ENCODE data around the gene IKZF2.

Gene IKZF2

DNA sequence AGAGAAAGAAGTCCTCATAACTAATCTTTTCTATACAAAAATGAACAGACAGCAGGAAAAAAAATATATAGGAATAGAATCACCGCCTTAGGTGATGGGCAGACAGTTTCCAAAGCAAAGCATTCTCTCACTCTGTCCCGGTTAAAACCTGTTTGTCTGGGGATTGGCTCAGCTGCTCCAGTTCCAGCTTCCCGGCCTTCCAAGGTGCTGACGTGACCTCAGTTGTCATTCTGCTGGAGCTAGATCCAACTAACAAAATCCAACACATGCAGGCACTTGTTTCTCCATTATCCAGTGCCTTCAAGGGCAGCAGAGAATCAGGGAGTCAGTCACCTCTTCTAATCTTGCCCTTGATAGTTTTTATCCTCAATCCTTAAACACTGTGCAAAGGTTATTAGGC lies 52.8 kb downstream of the IKZF2 start:
- DNase-seq (ENCODE audit: low spot score): no peak

DNA sequence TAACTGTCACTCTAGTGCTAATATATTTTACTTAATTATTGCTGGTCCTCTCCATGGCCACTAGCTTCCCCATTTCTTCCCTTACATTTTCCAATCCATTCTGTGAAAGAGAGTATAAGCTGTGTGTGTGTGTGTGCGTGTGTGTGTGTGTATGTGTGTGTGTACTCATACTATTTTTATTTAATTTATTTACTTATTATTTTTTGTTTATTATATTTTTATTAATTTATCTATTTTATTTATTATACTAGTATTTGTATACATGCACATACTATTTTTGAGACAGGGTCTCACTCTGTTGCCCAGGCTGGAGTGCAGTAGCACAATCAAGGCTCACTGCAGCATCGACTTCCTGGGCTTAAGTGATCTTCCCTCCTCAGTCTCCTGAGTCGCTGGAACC lies 59.6 kb downstream of the IKZF2 start:
- DNase-seq (ENCODE audit: low spot score): no peak

DNA sequence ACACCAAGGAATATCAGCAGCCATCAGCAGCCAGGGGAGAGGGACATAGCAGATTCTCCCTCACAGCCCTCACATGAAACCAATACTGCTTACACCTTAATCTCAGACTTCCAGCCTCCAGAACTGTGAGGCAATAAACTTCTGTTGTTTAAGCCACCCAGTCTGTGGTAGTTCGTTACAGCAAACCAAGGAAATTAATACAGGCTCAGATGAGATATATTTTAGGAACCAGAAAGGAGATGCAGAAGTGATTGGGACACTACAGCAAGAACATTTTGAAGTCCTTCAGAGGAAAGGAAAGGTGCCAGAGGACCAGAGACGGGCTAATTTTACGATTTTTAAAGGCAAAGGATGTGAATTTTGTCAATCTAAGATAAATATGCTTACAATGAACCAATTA lies 60.6 kb downstream of the IKZF2 start:
- DNase-seq (ENCODE audit: low spot score): no peak

DNA sequence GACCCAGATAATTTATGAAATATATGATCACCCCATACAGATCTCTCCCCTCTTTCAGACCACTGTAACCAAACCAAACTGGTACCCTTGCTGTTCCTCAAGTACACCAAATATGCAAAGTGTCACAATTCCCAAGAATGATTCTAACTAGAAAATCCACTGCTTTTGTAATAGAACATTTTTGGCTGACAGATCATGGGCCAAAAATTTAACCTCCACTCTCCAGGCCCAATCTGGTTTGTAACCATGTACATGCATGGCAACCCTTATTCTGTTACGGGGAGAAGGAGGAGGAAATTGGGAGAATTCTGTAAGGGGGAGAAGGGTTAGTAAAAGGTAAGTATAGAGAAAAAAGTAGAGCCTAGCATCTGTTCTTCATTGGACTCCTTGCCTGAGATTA lies 62.0 kb downstream of the IKZF2 start:
- DNase-seq (ENCODE audit: low spot score): no peak

DNA sequence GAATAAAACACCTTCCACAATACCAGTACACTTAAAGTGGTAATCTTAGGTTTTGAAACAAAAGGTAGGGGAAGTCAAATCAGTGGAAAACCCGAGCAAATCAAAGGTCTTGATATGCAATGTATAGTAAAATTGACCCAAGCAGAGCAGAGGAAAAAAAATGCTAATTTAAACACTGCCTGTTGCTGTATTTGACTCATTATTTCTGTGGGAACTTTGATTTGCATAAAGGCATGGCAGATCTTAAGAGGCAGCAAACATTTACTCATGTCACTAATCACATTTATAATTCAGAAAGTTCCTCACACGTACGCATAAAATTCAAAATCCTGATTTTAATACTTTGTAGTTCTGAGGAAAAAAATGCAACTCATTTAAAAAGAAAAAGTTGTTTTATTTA lies 64.4 kb downstream of the IKZF2 start:
- no peak for DNase-seq (ENCODE audit: low spot score)

DNA sequence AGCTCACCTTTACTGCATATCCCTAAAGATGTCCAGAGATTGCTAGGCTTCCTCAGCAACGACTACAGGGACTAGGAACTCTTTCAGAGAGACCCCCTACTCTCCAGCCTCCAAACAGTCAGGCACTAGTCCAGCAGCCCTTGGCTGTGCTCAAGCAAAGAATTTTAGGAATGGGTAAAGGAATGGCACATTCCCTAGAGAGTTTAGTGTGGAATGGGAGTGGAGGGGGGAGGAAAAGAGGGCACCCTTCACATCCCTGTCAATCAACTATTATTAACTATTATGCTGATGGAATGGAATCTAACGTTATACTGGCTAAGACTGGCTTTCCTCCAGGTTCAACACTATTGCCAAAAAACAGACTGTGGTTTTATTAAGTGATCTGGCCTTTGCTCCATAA lies 64.8 kb downstream of the IKZF2 start:
- no peak for DNase-seq (ENCODE audit: low spot score)

DNA sequence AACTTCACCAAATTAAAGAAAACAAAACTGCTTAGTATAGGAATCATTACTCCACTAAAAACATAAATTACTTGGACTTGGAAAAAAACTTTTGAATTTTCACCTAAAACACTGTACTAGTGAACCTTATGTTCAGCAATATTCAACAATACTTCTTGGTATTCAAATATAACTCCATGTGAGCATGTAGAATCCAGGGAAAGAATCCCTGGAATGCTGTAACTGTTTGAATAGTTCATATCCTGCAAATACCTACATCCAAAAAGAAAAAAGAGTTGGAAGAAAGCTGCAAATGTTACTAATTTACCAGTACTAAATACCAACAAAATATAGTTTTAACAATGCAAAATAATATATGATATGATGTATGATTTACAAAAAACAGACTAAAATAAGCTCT lies 65.4 kb downstream of the IKZF2 start:
- DNase-seq (ENCODE audit: low spot score): no peak

DNA sequence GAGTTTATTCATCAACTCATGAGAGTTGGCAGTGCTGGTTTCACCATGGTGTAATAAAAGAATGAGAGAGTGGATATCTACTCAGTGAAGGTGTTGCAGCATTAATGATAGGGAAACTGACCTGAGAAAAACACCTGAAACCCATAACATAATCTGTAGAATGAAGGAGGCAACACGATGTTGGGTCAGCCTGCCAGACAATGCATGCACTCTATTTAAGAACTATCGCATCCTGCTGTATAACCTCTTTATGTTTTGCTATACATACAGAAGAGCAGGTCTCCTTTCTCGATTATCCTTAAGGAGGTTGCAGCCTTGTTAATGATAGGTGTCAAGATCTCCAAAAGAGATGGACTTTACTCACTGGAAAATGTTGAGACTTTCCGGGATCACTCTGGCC lies 65.9 kb downstream of the IKZF2 start:
- no peak for DNase-seq (ENCODE audit: low spot score)

DNA sequence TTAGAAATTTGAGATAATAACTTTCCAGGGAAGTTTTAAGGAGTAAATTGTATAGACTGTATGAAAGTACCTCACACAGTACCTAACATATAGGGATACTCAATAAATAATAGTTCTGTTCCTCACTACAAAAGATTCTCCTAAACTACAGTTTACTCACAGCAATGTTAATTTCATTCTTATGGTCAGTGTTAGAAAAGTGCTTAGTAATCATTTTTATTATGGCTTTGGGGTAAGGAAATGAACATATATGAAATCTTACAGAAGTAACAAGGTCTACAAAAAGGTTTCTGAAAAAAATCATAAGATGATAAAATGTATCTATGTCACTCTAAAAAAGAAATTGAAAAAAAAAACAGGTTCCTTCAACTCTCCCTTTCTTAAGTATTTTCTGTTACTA lies 67.2 kb downstream of the IKZF2 start:
- no peak for DNase-seq (ENCODE audit: low spot score)

DNA sequence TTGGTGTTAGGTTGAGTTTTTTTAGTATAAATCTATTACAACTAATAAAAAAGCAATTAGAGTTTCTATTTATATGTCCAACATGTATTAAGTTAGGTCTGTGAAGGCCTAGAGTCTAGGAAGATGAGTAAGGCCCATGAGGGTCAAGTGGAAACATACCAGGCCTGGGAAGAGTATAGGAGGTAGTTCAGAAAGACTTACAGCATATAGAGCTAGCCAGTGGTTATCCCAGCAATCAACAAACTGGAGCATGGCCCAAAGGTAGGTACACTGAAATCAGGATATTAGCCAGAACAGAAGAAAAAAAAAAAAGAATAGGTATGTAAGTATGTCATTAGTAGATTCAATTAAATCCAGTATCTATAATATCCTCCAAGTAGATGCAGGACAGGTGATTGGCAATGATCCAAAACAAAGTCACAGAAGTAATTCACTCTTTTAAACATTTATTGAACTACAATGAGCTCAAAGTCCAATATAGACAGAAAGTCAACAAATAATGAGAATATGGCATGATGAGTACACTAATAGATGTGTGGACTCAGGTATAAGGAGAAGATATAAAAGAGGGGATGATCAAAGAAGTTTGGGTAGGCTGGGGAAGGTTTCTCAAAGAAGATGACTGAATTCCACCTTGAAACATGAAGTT lies 70.3 kb downstream of the IKZF2 start:
- DNase-seq (ENCODE audit: low spot score): no peak

DNA sequence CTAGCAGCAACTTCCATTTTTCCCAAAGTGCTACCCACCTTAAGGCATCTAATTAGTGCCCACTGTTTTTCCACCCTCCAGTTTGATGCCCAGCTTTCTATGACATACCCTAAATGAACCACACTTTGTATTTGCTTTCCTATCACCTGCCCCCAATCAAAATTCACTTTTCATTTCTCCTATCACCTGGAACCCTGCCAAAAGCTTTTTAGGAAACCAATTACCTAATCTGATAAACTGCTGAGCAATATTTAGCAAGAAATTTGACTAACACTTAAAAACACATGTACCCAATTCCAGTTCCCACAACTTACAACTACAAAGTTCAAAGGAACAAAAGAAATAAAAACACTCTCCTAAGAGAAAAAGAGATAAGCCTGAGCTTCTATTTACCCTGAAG lies 71.7 kb downstream of the IKZF2 start:
- no peak for DNase-seq (ENCODE audit: low spot score)

DNA sequence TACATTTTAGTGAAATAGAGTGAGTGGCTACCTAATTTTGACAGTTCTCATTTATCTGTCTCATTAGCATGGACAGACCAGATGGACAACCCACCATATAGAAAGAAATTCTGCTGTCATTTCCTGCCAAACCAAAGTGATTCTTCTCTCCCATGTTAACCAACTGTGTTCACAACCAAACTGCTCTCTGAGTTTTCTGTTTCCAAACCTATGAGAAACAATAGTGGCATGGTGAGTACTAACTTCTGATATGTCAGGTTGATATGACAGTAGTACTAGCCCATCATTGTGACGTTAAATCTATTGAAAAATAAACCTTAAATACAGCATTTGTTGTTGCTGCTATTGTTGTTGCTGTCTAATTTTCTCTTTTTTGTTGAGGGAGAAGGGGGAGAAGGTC lies 72.7 kb downstream of the IKZF2 start:
- DNase-seq (ENCODE audit: low spot score): no peak

DNA sequence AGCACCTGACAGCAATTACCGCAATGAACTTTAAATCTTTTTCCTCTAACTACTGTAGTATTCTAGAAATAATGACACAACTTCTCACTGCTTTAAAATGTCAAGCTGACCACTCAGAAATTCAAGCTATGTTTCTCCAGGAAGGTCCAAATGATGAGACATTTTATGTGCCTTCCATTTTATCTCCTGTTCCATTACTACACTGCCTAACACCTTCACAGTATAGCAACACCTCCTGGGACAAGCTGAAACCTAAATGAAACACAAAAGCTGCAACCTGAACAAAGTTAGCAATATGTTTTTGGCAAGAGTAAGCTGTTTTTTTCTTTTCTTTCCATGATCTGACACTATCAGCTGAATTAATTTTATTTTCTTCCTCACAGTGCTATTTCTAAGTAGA lies 81.9 kb downstream of the IKZF2 start:
- no peak for DNase-seq (ENCODE audit: low spot score)

DNA sequence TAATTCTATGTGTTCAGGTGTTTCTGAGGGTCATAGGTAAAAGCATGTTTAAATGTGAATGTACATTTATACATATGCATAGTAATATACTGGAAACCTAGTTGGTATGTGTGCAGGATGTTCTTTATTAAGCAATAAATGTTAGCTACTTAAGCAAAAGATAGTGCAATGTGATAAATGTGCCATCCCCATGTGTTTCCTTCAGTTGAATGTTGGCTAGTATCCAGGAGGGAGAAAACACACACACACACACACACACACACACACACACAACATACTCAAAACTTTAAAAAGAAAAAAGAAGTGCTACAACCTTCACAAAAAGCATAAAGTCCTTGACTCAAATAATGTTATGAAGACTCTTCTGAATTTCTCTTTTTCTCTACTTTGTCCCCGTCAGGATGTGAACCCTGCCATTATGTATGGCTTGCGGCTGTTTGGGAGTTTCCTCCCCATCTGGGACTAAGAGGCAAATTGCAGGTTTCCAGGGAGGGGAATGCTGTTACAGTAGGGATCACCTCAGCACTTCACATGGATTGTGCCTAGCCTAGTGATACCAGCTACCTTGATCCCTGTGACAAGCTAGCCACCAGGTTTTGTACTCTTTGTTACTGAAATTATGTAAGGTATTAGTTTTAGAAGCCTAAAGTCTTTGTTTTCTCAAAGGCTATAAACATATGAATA lies 82.6 kb downstream of the IKZF2 start:
- DNase-seq (ENCODE audit: low spot score): no peak

DNA sequence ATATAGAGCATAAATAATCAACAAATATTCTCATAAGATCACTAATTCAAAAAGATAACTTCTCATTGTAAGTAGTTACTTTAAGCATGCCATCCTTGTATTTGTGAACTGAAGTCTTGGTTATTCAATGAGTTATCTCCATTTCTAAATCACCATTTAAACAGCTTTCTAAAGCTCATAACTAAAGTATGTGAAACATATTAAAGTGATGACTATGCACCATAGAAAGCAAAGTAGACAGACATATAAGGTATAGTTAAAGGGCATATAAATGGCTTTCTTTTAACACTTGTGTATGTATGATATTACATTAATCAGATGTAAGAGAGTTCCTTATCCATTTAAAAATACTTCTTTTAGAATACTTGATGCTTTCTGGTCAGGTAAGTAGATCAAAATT lies 83.5 kb downstream of the IKZF2 start:
- DNase-seq (ENCODE audit: low spot score): no peak

DNA sequence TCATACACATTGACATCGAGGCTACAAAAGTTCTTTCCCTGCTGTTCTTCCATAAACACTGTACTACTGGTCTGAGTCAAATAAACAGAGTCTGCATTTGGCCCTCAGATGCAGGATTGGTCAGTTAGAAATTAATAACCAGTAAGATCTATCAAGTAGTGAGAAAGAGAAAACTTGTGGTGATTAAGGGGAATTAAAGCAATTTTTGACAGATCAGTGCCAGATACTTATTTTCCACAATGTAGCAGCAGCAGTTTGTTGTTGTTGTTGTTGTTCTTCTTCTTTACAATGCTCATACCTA lies 85.0 kb downstream of the IKZF2 start:
- DNase-seq (ENCODE audit: low spot score): no peak

DNA sequence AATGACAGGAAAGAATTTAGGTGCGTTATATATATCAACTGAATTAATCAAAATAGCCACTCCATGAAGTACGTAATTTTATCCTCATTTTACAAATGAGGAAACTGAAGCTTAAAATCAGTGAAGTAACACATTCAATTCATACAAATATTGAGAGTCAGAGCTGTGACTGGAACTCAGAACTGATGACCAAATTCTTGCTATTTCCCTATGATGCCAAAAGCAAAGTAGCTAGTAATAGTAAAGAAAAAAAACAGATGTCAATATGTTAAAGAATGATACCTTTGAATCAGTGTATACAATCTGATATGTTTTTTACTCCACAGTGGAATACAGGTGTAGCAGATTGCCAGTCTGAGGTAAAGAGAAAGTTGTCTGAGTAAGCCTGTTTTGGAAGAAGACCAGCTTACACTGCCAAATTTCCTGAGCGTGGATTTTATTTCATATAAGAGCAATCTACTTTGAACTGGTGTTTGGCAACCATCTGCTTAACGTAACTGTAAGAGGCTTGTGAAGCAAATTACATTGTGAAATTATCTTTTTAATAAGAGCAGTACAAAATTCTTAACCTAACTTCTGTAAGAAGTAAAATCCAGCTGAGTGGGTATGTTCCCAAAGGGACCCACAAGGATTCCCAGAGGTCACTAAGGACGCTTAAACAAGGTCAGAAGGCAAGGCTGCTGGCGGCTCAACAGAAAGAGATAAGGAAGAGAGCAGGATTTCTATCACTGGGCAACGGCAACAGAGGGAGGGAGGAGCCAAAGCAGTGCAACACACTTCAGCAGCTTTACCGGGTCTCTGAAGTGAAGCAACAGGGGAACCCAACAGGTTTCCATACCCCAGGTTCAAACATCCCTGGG lies 85.6 kb downstream of the IKZF2 start:
- no peak for DNase-seq (ENCODE audit: low spot score)

DNA sequence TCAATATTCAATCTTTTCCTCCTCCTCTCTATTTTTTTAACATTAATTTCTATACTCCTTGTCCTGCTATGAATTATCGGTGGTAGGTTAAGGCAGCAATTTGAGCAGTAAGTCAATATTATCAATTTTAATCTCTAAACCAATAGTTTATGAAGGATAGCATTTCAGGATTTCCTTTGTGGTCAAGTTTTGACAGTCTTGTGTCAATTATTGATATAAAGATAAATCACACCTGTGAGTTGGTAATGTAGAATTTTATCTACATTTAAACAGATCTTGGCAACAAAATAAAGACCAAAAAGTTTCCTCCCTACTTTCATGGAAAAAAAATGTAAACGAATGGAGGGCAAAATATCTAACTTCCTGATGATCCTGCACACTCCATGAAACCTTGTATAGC lies 87.3 kb downstream of the IKZF2 start:
- no peak for DNase-seq (ENCODE audit: low spot score)

DNA sequence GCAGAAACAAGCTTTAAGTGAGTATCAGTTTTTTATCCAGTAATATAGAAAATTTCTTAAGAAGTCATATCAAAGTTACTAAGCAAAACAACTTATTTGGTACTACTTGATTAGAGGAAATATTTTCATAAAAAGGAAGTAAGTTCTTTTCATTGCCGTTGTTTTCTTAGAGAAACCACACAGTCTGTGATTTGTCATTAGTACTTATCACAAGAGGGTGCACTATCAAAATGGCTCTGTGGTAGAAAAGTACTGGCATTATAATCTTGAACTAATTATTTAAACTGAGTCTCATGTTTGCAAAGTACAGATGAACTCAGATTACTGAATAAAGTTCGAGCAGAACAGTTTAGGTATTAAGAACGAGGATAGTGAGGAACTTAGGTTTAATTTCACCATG lies 93.4 kb downstream of the IKZF2 start:
- no peak for DNase-seq (ENCODE audit: low spot score)

DNA sequence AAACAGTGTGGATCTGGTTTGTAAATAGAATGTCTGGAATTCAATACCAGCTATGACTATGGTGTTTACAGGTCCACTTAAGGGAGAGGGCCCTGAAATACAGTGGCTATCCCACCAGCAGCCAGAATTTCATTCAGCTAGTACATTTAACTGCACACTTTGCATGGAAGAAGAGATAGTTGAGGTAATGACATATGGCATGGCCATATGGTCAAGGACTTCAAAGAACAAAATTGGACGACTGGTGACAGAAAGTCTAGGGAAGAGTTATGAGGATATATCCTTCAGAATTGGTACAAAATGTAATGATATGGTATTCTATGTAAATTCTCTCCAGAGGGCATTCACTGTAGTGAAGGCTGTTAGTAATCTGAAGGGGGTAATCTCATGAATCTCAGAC lies 105.0 kb downstream of the IKZF2 start:
- DNase-seq (ENCODE audit: low spot score): no peak

DNA sequence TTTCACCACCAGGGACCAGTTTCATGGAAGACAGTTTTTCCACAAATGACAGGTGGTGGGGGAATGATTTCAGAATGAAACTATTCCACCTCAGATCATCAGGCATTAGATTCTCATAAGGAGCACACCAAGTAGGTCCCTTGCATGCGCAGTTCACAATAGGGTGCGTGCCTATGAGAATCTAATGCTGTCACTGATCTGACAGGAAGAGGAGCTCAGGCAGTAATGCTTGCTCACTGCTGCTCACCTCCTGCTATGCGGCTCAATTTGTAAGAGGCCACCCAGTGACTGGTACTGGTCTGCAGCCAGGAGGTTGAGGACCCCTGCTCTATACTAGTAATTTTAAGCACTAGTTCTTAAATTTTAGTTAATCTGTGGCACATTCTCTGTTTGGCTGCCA lies 107.8 kb downstream of the IKZF2 start:
- no peak for DNase-seq (ENCODE audit: low spot score)

DNA sequence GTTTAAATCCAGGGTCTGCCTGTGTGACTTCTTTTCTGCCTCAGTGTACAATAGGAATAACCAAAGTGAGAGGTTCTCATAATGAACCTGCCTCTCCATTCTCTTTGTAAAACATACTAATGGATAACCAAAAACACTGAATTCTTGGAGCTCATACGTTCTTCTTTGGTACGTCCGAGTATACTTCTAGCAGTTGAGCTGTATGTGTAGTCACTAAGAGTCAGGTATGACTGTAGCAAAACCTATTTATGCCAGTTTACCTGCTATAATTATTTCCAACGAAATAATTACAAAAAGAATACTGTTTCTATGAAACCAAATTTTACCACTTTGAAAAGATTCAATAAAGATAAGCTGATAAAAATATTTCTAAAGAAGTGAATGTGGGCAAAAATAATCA lies 109.2 kb downstream of the IKZF2 start:
- DNase-seq (ENCODE audit: low spot score): no peak

DNA sequence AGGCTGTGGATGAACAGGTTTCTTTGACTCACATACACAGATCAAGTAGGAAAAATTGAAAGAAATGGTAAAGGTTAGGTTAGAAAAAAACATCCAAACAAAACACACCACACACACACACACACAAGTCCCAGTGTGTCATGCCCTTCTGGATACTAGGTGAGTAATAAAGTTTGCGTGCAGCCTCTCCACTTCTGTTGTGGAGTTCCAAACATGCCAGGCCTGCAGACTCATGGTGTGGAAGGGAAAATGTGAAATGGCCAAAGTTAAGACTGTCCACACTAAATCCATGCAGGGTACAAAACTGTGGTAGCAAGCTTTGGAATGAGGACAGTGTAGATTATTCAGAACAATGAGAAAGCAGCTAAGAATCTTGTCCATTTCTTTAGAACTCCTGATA lies 114.6 kb downstream of the IKZF2 start:
- DNase-seq (ENCODE audit: low spot score): no peak

DNA sequence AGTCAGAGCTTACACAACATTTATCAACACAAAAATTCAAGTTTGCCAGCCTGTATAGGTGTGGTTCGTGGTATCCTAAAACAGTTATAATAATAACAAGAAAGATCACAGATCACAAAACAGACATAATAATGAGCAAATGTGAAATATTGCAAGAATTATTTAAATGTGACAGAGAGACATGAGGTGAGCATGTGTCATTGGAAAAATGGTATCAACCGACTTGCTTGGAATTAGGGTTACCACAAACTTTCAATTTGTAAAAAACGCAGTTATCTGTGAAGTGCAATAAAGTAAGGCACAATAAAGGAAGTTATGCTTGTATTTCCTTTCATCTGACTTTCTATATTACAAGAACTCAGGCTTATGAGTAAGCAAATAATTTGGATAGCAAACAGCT lies 116.8 kb downstream of the IKZF2 start:
- no peak for DNase-seq (ENCODE audit: low spot score)

All from CD4-positive, alpha-beta T cell treated with Interleukin-6 at 100 ng/mL for 8 hours (primary cell).